ENCODE results near the gene BIRC6.
"Not testable (repeated sequence)": the region's sequence is repeated elsewhere in the genome, so short reads cannot be mapped to it uniquely, and the experiment has no call there.

The BIRC6 gene

DNA sequence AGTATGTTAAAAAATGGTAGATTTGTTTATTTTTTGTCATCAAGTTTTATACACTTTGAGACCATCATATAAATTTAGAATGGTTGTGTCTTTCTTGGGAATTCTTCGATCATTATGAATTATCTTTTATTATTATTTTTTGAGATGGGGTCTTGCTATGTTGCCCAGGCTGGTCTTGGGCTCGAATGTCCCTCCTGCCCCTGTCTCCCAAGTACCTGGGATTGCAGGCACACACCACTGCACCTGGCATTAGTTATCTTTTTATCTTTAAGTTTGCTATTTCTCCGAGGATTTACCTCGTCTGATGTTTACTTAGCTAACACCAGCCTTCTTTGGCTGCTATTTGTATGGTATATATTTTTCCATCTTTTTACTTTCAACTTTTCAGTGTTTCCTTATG is 100.0 kb downstream of the BIRC6 start:
- Histone ChIP-seq H3K9me2 (ENCODE audit: low read depth, low read length) (no peaks in the 10 kb centered on the region), H3K27me3 (ENCODE audit: insufficient read depth, low read length) (no peaks in the 10 kb centered on the region), H3K9me3 (ENCODE audit: low read length) (no peaks in the 10 kb centered on the region), H3F3A (ENCODE audit: insufficient read depth, low read length) (no peaks in the 10 kb centered on the region), H3K4me2 (ENCODE audit: low read length) (no peak overlapping the region), H3K9ac (ENCODE audit: low read length) (no peak overlapping the region), H2AFZ (ENCODE audit: low read length) (no peak overlapping the region), H3K4me3 (ENCODE audit: low read depth, low read length, poor library complexity, severe bottlenecking) (no peak overlapping the region), H3K4me1 (ENCODE audit: insufficient read depth, low read length, severe bottlenecking) (no peaks in the 10 kb centered on the region), H3K79me2 (ENCODE audit: insufficient read depth, low read length) (peaks cover 6% of the 10 kb centered on the region; the same call in 1 of the 2 replicates), H4K20me1 (ENCODE audit: insufficient read depth, low read length) (no peaks in the 10 kb centered on the region), H3K27ac (ENCODE audit: low read depth, low read length, poor library complexity, severe bottlenecking) (no peak overlapping the region), H3K36me3 (ENCODE audit: insufficient read depth, low read length) (peaks cover 55% of the 10 kb centered on the region)
- TF ChIP-seq, protein P1, sequence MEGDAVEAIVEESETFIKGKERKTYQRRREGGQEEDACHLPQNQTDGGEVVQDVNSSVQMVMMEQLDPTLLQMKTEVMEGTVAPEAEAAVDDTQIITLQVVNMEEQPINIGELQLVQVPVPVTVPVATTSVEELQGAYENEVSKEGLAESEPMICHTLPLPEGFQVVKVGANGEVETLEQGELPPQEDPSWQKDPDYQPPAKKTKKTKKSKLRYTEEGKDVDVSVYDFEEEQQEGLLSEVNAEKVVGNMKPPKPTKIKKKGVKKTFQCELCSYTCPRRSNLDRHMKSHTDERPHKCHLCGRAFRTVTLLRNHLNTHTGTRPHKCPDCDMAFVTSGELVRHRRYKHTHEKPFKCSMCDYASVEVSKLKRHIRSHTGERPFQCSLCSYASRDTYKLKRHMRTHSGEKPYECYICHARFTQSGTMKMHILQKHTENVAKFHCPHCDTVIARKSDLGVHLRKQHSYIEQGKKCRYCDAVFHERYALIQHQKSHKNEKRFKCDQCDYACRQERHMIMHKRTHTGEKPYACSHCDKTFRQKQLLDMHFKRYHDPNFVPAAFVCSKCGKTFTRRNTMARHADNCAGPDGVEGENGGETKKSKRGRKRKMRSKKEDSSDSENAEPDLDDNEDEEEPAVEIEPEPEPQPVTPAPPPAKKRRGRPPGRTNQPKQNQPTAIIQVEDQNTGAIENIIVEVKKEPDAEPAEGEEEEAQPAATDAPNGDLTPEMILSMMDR (IDR thresholded peaks at IDR 0.05; ENCODE audit: low read length): no peak
- TF ChIP-seq EZH2 (IDR thresholded peaks at IDR 0.05; ENCODE audit: borderline replicate concordance, low read length): no peak

DNA sequence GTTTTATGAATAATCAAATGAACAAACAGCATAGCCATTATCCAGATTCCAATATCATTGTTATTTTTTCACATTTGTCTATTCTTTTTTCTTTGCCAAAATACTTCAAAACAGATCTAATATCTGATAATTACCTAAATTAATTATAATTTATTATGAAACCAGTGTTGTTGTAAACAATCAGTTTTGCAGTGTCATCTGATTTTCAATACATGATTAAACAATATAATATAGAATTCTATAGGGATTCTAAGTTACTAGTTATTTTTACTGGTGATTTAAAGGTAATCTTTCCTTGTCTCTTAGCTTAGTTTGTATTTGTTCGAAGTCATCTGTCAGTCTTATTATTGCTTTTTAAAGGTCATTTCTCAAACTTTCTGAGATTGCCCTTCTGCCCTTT is 101.0 kb downstream of the BIRC6 start:
- Histone ChIP-seq H3K79me2 (ENCODE audit: insufficient read depth, low read length) (peaks cover 6% of the 10 kb centered on the region; the same call in 1 of the 2 replicates), H3K9me3 (ENCODE audit: low read length) (no peaks in the 10 kb centered on the region), H3K36me3 (ENCODE audit: insufficient read depth, low read length) (peaks cover 62% of the 10 kb centered on the region), H3K9ac (ENCODE audit: low read length) (no peak overlapping the region), H3K4me1 (ENCODE audit: insufficient read depth, low read length, severe bottlenecking) (no peaks in the 10 kb centered on the region), H3K4me3 (ENCODE audit: low read depth, low read length, poor library complexity, severe bottlenecking) (no peak overlapping the region), H3K27me3 (ENCODE audit: insufficient read depth, low read length) (no peaks in the 10 kb centered on the region), H3K4me2 (ENCODE audit: low read length) (no peak overlapping the region), H3K9me2 (ENCODE audit: low read depth, low read length) (no peaks in the 10 kb centered on the region), H3F3A (ENCODE audit: insufficient read depth, low read length) (no peaks in the 10 kb centered on the region), H3K27ac (ENCODE audit: low read depth, low read length, poor library complexity, severe bottlenecking) (no peak overlapping the region), H4K20me1 (ENCODE audit: insufficient read depth, low read length) (no peaks in the 10 kb centered on the region), H2AFZ (ENCODE audit: low read length) (no peak overlapping the region)
- no peak for TF ChIP-seq EZH2 (IDR thresholded peaks at IDR 0.05; ENCODE audit: borderline replicate concordance, low read length)
- TF ChIP-seq, protein P1 (IDR thresholded peaks at IDR 0.05; ENCODE audit: low read length): no peak

DNA sequence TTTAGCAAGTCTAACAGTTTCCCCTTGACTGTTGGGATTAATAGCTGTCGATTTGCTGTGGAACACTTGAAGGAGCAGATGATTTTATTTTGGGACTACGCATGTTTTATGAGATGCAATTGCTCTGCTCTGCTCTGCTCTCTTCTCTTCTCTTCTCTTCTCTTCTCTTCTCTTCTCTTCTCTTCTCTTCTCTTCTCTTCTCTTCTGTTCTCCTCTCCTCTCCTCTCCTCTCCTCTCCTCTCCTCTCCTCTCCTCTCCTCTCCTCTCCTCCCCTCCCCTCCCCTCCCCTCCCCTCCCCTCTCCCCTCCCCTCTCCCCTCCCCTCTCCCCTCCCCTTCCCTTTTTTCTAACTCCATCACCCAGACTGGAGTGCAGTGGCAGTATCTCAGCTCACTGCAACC is 104.0 kb downstream of the BIRC6 start:
- H3K9me3 ChIP-seq (ENCODE audit: low read length); H3K4me1 ChIP-seq (ENCODE audit: insufficient read depth, low read length, severe bottlenecking); H4K20me1 ChIP-seq (ENCODE audit: insufficient read depth, low read length); H3K27me3 ChIP-seq (ENCODE audit: insufficient read depth, low read length); H3K9me2 ChIP-seq (ENCODE audit: low read depth, low read length); H3K4me3 ChIP-seq (ENCODE audit: low read depth, low read length, poor library complexity, severe bottlenecking); H3K79me2 ChIP-seq (ENCODE audit: insufficient read depth, low read length); H2AFZ ChIP-seq (ENCODE audit: low read length); H3F3A ChIP-seq (ENCODE audit: insufficient read depth, low read length); H3K4me2 ChIP-seq (ENCODE audit: low read length); H3K9ac ChIP-seq (ENCODE audit: low read length); H3K27ac ChIP-seq (ENCODE audit: low read depth, low read length, poor library complexity, severe bottlenecking): not testable (repeated sequence)
- H3K36me3 ChIP-seq (ENCODE audit: insufficient read depth, low read length): peaks cover 72% of the 10 kb centered on the region

DNA sequence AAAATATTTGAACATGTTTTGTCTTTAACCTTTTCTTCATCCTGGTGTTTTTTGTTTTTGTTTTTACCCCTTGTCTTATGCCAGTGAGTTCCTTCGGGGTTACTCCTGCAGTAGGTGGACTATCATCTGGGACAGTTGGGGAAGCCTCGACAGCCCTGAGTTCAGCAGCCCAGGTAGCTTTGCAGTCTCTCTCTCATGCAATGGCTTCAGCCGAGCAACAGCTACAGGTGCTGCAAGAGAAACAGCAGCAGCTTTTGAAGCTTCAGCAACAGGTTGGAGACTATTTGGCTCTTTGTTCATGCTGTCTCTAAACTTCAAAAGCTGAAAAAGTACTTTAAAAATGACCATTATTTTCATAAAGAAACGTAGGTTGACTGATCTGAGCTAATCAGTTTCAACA is 106.3 kb downstream of the BIRC6 start:
- H3K79me2 ChIP-seq (ENCODE audit: insufficient read depth, low read length): peaks cover 6% of the 10 kb centered on the region; the same call in 1 of the 2 replicates
- H3F3A ChIP-seq (ENCODE audit: insufficient read depth, low read length): no peaks in the 10 kb centered on the region
- no peak overlapping the region for H2AFZ ChIP-seq (ENCODE audit: low read length)
- no peak overlapping the region for H3K9ac ChIP-seq (ENCODE audit: low read length)
- no peak overlapping the region for H3K27ac ChIP-seq (ENCODE audit: low read depth, low read length, poor library complexity, severe bottlenecking)
- no peak overlapping the region for H3K4me2 ChIP-seq (ENCODE audit: low read length)
- no peaks in the 10 kb centered on the region for H3K9me2 ChIP-seq (ENCODE audit: low read depth, low read length)
- H3K4me1 ChIP-seq (ENCODE audit: insufficient read depth, low read length, severe bottlenecking): no peaks in the 10 kb centered on the region
- H3K4me3 ChIP-seq (ENCODE audit: low read depth, low read length, poor library complexity, severe bottlenecking): no peak overlapping the region
- H4K20me1 ChIP-seq (ENCODE audit: insufficient read depth, low read length): no peaks in the 10 kb centered on the region
- H3K36me3 ChIP-seq (ENCODE audit: insufficient read depth, low read length): peaks cover 71% of the 10 kb centered on the region
- no peaks in the 10 kb centered on the region for H3K9me3 ChIP-seq (ENCODE audit: low read length)
- TF ChIP-seq EZH2 (IDR thresholded peaks at IDR 0.05; ENCODE audit: borderline replicate concordance, low read length): no peak
- TF ChIP-seq, protein P1 (IDR thresholded peaks at IDR 0.05; ENCODE audit: low read length): no peak
- H3K27me3 ChIP-seq (ENCODE audit: insufficient read depth, low read length): no peaks in the 10 kb centered on the region

Data from OCI-LY1 (cell line).